Fibroblast of upper back skin (primary cell): ENCODE measurements around the gene JMJD4.

Source experiments
- DNase-seq: peaks from one replicate; pipeline ENCODE4 v3.0.0-alpha.2; 2013

The JMJD4 gene

GRCh38 chr1:227734856-227735538, at the start of gene JMJD4, which contains the start of gene SNAP47:
Gene JMJD4 (minus strand): TSS chr1:227735302. CDS start chr1:227735273, 29 bp downstream.
Gene SNAP47 (plus strand): TSS chr1:227735435. CDS start chr1:227747737, 12,302 bp downstream.
- DNase-seq, result peak; percentile 90

- no peak for DNase-seq
Observed at GRCh38 chr1:227782226-227782625, 47.1 kb upstream of the JMJD4 start.

GRCh38 chr1:227781314-227781930, 46.3 kb upstream of the JMJD4 start:
- DNase-seq, result no peak

GRCh38 chr1:227780101-227781044, 45.3 kb upstream of the JMJD4 start:
- DNase-seq, result no peak

- DNase-seq, result no peak
Observed at GRCh38 chr1:227779685-227780084, 44.6 kb upstream of the JMJD4 start.

- no peak for DNase-seq
Observed at GRCh38 chr1:227779021-227779441, 43.9 kb upstream of the JMJD4 start.

- peak; percentile 71 for DNase-seq
Observed at GRCh38 chr1:227778401-227778947, 43.4 kb upstream of the JMJD4 start.

GRCh38 chr1:227777646-227778045, 42.5 kb upstream of the JMJD4 start:
- no peak for DNase-seq

- DNase-seq, result no peak
Observed at GRCh38 chr1:227777156-227777555, 42.1 kb upstream of the JMJD4 start.

GRCh38 chr1:227776331-227776771, 41.2 kb upstream of the JMJD4 start:
- peak; percentile 95 for DNase-seq

GRCh38 chr1:227775841-227776240, 40.7 kb upstream of the JMJD4 start:
- no peak for DNase-seq

- DNase-seq, result peak; percentile 97
Observed at GRCh38 chr1:227774821-227775661, 39.9 kb upstream of the JMJD4 start.

- DNase-seq, result no peak
Observed at GRCh38 chr1:227774051-227774731, 39.1 kb upstream of the JMJD4 start.

- DNase-seq, result no peak
Observed at GRCh38 chr1:227773558-227773957, 38.5 kb upstream of the JMJD4 start.

- no peak for DNase-seq
Observed at GRCh38 chr1:227771771-227772170, 36.7 kb upstream of the JMJD4 start.

- DNase-seq, result no peak
Observed at GRCh38 chr1:227771326-227771725, 36.2 kb upstream of the JMJD4 start.

- no peak for DNase-seq
Observed at GRCh38 chr1:227770812-227771211, 35.7 kb upstream of the JMJD4 start.

GRCh38 chr1:227769936-227770494, 34.9 kb upstream of the JMJD4 start:
- no peak for DNase-seq

GRCh38 chr1:227769047-227769935, 34.2 kb upstream of the JMJD4 start:
- DNase-seq, result peak; percentile 65

GRCh38 chr1:227768640-227769039, 33.5 kb upstream of the JMJD4 start:
- DNase-seq, result no peak
